DOHH2 (cell line): ENCODE measurements around the gene ARID1B.

Source experiments
- H3F3A ChIP-seq: fragments of 200-600 bp; sonication (generic), shearing (Covaris generic); 2 replicates; pipeline ENCODE4 v1.6.0; 2016; ENCODE audit warnings: antibody characterized with exemption, mild to moderate bottlenecking; ENCODE audit not compliant: control insufficient read depth, insufficient read depth
- H3K27ac ChIP-seq: fragments of 200-600 bp; sonication (generic); 2 replicates; pipeline ENCODE4 v1.5.1; 2014; ENCODE audit warnings: low read depth, mild to moderate bottlenecking, low read length, moderate library complexity
- H3K27me3 ChIP-seq: fragments of 200-600 bp; sonication (generic); 2 replicates; pipeline ENCODE4 v1.6.1; 2014; ENCODE audit warnings: mild to moderate bottlenecking, low read length, mixed read lengths; ENCODE audit not compliant: control insufficient read depth
- H3K36me3 ChIP-seq: fragments of 200-600 bp; sonication (generic); 2 replicates; pipeline ENCODE4 v1.6.1; 2014; ENCODE audit warnings: mild to moderate bottlenecking, low read length, moderate library complexity, mixed read lengths; ENCODE audit not compliant: control insufficient read depth
- H3K4me1 ChIP-seq: fragments of 200-600 bp; sonication (generic); 2 replicates; pipeline ENCODE4 v1.6.1; 2014; ENCODE audit warnings: mild to moderate bottlenecking, low read length, mixed read lengths; ENCODE audit not compliant: control insufficient read depth
- H3K4me2 ChIP-seq: fragments of 200-600 bp; sonication (generic); 2 replicates; pipeline ENCODE4 v1.6.0; 2014; ENCODE audit warnings: mild to moderate bottlenecking, low read length, moderate library complexity
- H3K4me3 ChIP-seq: fragments of 200-600 bp; sonication (generic); 2 replicates; pipeline ENCODE4 v1.5.1; 2014; ENCODE audit warnings: mild to moderate bottlenecking, low read length, mixed read lengths
- H3K79me2 ChIP-seq: fragments of 200-600 bp; sonication (generic); 2 replicates; pipeline ENCODE4 v1.6.1; 2014; ENCODE audit warnings: mild to moderate bottlenecking, low read length, mixed read lengths; ENCODE audit not compliant: control insufficient read depth
- H3K9me2 ChIP-seq: fragments of 200-600 bp; sonication (generic); replicated peaks from 2 replicates; pipeline ENCODE4 v1.6.1; 2014; ENCODE audit warnings: mild to moderate bottlenecking, low read length, mixed read lengths; ENCODE audit not compliant: control insufficient read depth
- H3K9me3 ChIP-seq: fragments of 200-600 bp; sonication (generic); 2 replicates; pipeline ENCODE4 v1.6.1; 2014; ENCODE audit warnings: antibody characterized with exemption, low read length, mixed read lengths; ENCODE audit not compliant: control insufficient read depth, insufficient read depth
- H4K20me1 ChIP-seq: fragments of 200-600 bp; sonication (generic); 2 replicates; pipeline ENCODE4 v1.6.0; 2014; ENCODE audit warnings: low read depth, mild to moderate bottlenecking, antibody characterized with exemption, low read length, moderate library complexity; ENCODE audit not compliant: control insufficient read depth, insufficient read depth
- CTCF ChIP-seq: fragments of 200-600 bp; sonication (generic); IDR thresholded peaks from one replicate; pipeline ENCODE4 v1.5.1; 2014; ENCODE audit warnings: antibody characterized with exemption, mild to moderate bottlenecking, low read depth, low read length; ENCODE audit not compliant: poor library complexity, severe bottlenecking
- EZH2phosphoT487 ChIP-seq: fragments of 200-600 bp; sonication (generic); IDR thresholded peaks from 2 replicates; pipeline ENCODE4 v1.6.1; 2017; ENCODE audit warnings: borderline replicate concordance, mild to moderate bottlenecking, antibody characterized with exemption, low read length, moderate library complexity, mixed read lengths

Gene ARID1B

GRCh38 chr6:157223021-157223430 is 445.8 kb downstream of the ARID1B start:
- Histone ChIP-seq H3K27me3 (no peaks in the 10 kb centered on the region; the same call in 1 of the 2 replicates), H3K9me3 (no peaks in the 10 kb centered on the region), H3K36me3 (no peaks in the 10 kb centered on the region), H3K4me2 (peak overlapping the region; percentile 72), H3K9me2 (no peaks in the 10 kb centered on the region), H3K79me2 (no peaks in the 10 kb centered on the region), H3F3A (peaks cover 24% of the 10 kb centered on the region), H3K4me3 (peak overlapping the region; percentile 65), H3K27ac (peak overlapping the region; percentile 48), H4K20me1 (no peaks in the 10 kb centered on the region), H3K4me1 (peaks cover 62% of the 10 kb centered on the region)
- TF ChIP-seq CTCF (no peak), EZH2phosphoT487 (no peak)

DNA sequence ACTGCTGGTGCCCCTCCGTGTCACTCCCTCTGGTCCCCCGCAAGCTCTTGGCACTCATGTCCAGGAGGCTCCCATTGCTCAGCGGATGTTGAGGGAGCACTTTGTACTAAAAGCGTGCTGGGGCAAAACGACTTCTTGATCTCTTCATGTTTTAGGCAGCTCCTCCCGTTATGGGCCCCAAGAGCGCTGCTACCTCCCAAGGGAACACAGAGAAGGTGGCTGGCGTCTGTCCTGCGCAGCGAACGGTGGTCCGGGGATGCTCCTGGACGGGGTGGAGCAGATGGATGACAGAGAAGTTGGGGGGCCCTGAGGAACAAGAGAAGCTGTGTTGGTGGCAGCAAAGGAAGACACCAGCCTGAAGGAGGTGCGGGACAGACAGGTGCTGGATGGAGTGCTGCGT is 446.3 kb downstream of the ARID1B start:
- H3K4me3 ChIP-seq, result peak overlapping the region; percentile 65

DNA sequence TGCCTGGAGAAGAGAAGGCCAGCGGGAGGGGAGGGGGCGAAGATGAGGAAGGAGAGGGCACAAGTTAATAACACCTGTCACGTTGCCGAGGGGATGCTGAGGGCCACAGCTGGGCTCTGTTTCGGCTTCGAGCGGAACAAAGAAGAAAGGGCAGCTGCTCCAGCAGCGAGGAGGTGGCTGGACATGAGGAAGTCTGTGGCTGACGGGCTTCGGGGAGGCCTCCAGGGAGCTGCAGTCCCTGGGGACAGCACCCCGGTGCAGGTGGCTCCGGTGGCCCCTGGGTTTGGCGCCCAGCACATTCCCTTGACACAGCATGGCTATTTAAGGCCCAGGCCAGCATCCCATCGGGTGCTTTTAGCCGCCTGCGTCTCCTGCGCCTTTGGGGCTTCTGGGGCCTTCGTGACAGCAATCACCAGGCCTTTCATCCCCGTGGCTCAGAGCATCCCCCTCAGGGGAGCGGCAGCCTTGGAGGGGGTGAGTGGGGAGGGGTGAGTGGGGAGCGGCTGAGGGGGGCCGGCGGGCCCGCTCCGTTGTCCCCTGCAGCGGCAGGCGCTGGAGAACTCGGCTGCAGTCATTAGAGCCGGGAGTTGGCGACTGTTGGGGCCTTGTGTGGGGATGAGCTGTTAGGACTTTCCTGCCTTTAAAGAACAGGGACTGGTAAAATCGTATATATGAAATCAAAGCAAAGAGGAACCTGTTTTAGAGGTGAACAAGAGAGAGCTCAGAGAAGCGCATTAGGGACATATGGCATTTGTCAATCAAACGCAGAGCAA is 447.2 kb downstream of the ARID1B start:
- peak overlapping the region; percentile 65 for H3K4me3 ChIP-seq
- H3K36me3 ChIP-seq, result no peaks in the 10 kb centered on the region
- peaks cover 69% of the 10 kb centered on the region for H3K4me1 ChIP-seq
- H3F3A ChIP-seq, result peaks cover 24% of the 10 kb centered on the region
- H3K79me2 ChIP-seq, result no peaks in the 10 kb centered on the region
- H3K4me2 ChIP-seq, result peak overlapping the region; percentile 72
- H4K20me1 ChIP-seq, result no peaks in the 10 kb centered on the region
- TF ChIP-seq CTCF (no peak), EZH2phosphoT487 (no peak)
- H3K9me2 ChIP-seq, result no peaks in the 10 kb centered on the region
- H3K27ac ChIP-seq, result peak overlapping the region; percentile 48
- H3K9me3 ChIP-seq, result no peaks in the 10 kb centered on the region
- no peaks in the 10 kb centered on the region; the same call in 1 of the 2 replicates for H3K27me3 ChIP-seq

More for the DNA sequence above, 446.3 kb downstream of the ARID1B start:
- Histone ChIP-seq H3K4me2 (peak overlapping the region; percentile 72), H3K4me1 (peaks cover 62% of the 10 kb centered on the region), H3K79me2 (no peaks in the 10 kb centered on the region), H3K9me3 (no peaks in the 10 kb centered on the region), H3K9me2 (no peaks in the 10 kb centered on the region), H3K27me3 (no peaks in the 10 kb centered on the region; the same call in 1 of the 2 replicates), H3K27ac (peak overlapping the region; percentile 48), H3K36me3 (no peaks in the 10 kb centered on the region), H3F3A (peaks cover 24% of the 10 kb centered on the region), H4K20me1 (no peaks in the 10 kb centered on the region)
- TF ChIP-seq EZH2phosphoT487 (no peak), CTCF (no peak)
